SK-N-SH (cell line): ENCODE results near the gene PRSS38. TPM values are rescaled to one million over a fixed set of nuclear protein-coding genes. Genes with fewer than 3 reads are reported as not detected.

Experiments
- CTCF ChIA-PET: fragments of 300-600, 350-600 bp; formaldehyde crosslinking; extraction: SDS; loops from one replicate; lab custom pipeline; 2021; lab: Yijun Ruan, JAX
- POLR2A ChIA-PET: fragments of 350-600 bp; sonication (Branson Sonifier 250); formaldehyde crosslinking; extraction: SDS; loops from one replicate; lab custom pipeline; 2020; ENCODE audit warnings: antibody characterized with exemption, inconsistent platforms; lab: Yijun Ruan, JAX
- DNase-seq: peaks from one replicate; pipeline ENCODE4 v3.0.0; 2012
- H2AFZ ChIP-seq: fragments of 200-600 bp; sonication (generic); 2 replicates; pipeline ENCODE4 v1.8.1; 2016; ENCODE audit warnings: antibody characterized with exemption, mild to moderate bottlenecking, low read depth
- H3F3A ChIP-seq: fragments of 200-600 bp; sonication (generic); replicated peaks from 2 replicates; pipeline ENCODE3; 2016; ENCODE audit warnings: antibody characterized with exemption, mild to moderate bottlenecking; ENCODE audit not compliant: insufficient read depth
- H3K27ac ChIP-seq, 2 experiments: fragments of 200-500 bp in 1 of 2; fragments of 200-600 bp in 1 of 2; sonication (Bioruptor generic) in 1 of 2; sonication (generic), shearing (Covaris generic) in 1 of 2; 2 replicates each; pipeline versions ENCODE4 v1.5.1 to v1.6.1; 2014 to 2016; ENCODE audit warnings: low read depth in 2 of 2, inconsistent platforms in 1 of 2, low read length in 1 of 2, mild to moderate bottlenecking in 1 of 2, mixed read lengths in 1 of 2
- H3K27me3 ChIP-seq: fragments of 200-600 bp; sonication (generic), shearing (Covaris generic); 2 replicates; pipeline ENCODE4 v1.6.1; 2016; ENCODE audit warnings: mixed run types; ENCODE audit not compliant: insufficient read depth
- H3K36me3 ChIP-seq, 2 experiments: fragments of 200-500 bp in 1 of 2; fragments of 200-600 bp in 1 of 2; sonication (Bioruptor generic) in 1 of 2; sonication (generic) in 1 of 2; replicated peaks in 1 of 2; 2 replicates each; pipeline versions ENCODE3 to v1.5.1; 2014 to 2016; ENCODE audit warnings: low read length in 1 of 2, mild to moderate bottlenecking in 1 of 2; ENCODE audit not compliant: insufficient read depth in 2 of 2, control insufficient read depth in 1 of 2
- H3K4me1 ChIP-seq, 2 experiments: fragments of 200-500 bp in 1 of 2; fragments of 200-600 bp in 1 of 2; sonication (Bioruptor generic) in 1 of 2; sonication (generic), shearing (Covaris generic) in 1 of 2; 2 replicates each; pipeline versions ENCODE4 v1.5.1 to v1.6.1; 2014 to 2016; ENCODE audit warnings: low read depth in 1 of 2, low read length in 1 of 2, mixed run types in 1 of 2; ENCODE audit not compliant: insufficient read depth in 2 of 2, control insufficient read depth in 1 of 2
- H3K4me2 ChIP-seq: fragments of 200-600 bp; sonication (generic), shearing (Covaris generic); 2 replicates; pipeline ENCODE4 v1.6.1; 2017; ENCODE audit warnings: mixed run types
- H3K4me3 ChIP-seq, 2 experiments: fragments of 200-500 bp in 1 of 2; fragments of 200-600 bp in 1 of 2; sonication (Bioruptor generic) in 1 of 2; sonication (generic), shearing (Covaris generic) in 1 of 2; 2 replicates each; pipeline versions ENCODE4 v1.5.1 to v1.8.1; 2014 to 2016; ENCODE audit warnings: low read depth in 2 of 2, inconsistent platforms in 1 of 2, low read length in 1 of 2, mild to moderate bottlenecking in 1 of 2, mixed read lengths in 1 of 2, moderate library complexity in 1 of 2
- H3K79me2 ChIP-seq: fragments of 200-600 bp; sonication (generic); 2 replicates; pipeline ENCODE4 v1.8.1; 2017; ENCODE audit warnings: mild to moderate bottlenecking; ENCODE audit not compliant: insufficient read depth
- H3K9ac ChIP-seq: fragments of 200-600 bp; sonication (generic); 2 replicates; pipeline ENCODE4 v1.6.1; 2017; ENCODE audit warnings: mixed run types
- H3K9me2 ChIP-seq: fragments of 200-600 bp; sonication (generic); 2 replicates; pipeline ENCODE4 v1.6.1; 2017; ENCODE audit warnings: mixed run types
- H3K9me3 ChIP-seq: fragments of 200-600 bp; sonication (generic); 2 replicates; pipeline ENCODE4 v1.6.1; 2017; ENCODE audit warnings: mixed run types, mild to moderate bottlenecking, moderate library complexity
- H4K20me1 ChIP-seq: fragments of 200-600 bp; sonication (generic); 2 replicates; pipeline ENCODE4 v1.6.1; 2017; ENCODE audit warnings: mild to moderate bottlenecking, mixed run types; ENCODE audit not compliant: insufficient read depth
- EP300 ChIP-seq, 2 experiments: IDR thresholded peaks; 2 replicates each; pipeline versions ENCODE4 v1.4.0 to v1.6.1; 2012; ENCODE audit warnings: borderline replicate concordance in 1 of 2, low read depth in 1 of 2, low read length in 1 of 2
- EZH2phosphoT487 ChIP-seq: fragments of 200-600 bp; sonication (generic); IDR thresholded peaks from 2 replicates; pipeline ENCODE4 v1.6.1; 2017; ENCODE audit warnings: low read depth, mixed run types, mild to moderate bottlenecking, antibody characterized with exemption, moderate library complexity, borderline replicate concordance
- FOSL2 ChIP-seq: IDR thresholded peaks from 2 replicates; pipeline ENCODE4 v1.4.0; 2012; ENCODE audit warnings: low read depth, mild to moderate bottlenecking, moderate library complexity, borderline replicate concordance
- FOXJ3 ChIP-seq: sonication (generic); formaldehyde crosslinking; IDR thresholded peaks from 2 replicates; pipeline ENCODE4 v1.5.1; 2020; ENCODE audit warnings: mild to moderate bottlenecking, missing genetic modification reagents
- GATA2 ChIP-seq: sonication (generic); formaldehyde crosslinking; IDR thresholded peaks from 2 replicates; pipeline ENCODE4 v1.5.0; 2020; ENCODE audit warnings: mild to moderate bottlenecking, missing genetic modification reagents
- MEF2A ChIP-seq: IDR thresholded peaks from 2 replicates; pipeline ENCODE4 v1.4.0; 2012; ENCODE audit warnings: low read depth, borderline replicate concordance
- NFIC ChIP-seq: IDR thresholded peaks from 2 replicates; pipeline ENCODE4 v1.4.0; 2012; ENCODE audit warnings: borderline replicate concordance
- POLR2AphosphoS5 ChIP-seq: IDR thresholded peaks from 2 replicates; pipeline ENCODE4 v1.6.1; 2012; ENCODE audit warnings: low read depth, low read length
- SIN3A ChIP-seq: IDR thresholded peaks from 2 replicates; pipeline ENCODE4 v1.6.1; 2012; ENCODE audit warnings: low read depth, mild to moderate bottlenecking, low read length, moderate library complexity, borderline replicate concordance
- TAF1 ChIP-seq: IDR thresholded peaks from 2 replicates; pipeline ENCODE4 v1.6.1; 2012; ENCODE audit warnings: low read depth, mild to moderate bottlenecking, low read length, moderate library complexity, borderline replicate concordance
- TCF12 ChIP-seq: IDR thresholded peaks from 2 replicates; pipeline ENCODE4 v1.4.0; 2012
- TEAD4 ChIP-seq: IDR thresholded peaks from 2 replicates; pipeline ENCODE4 v1.4.0; 2012; ENCODE audit warnings: mild to moderate bottlenecking, borderline replicate concordance; ENCODE audit not compliant: insufficient read depth
- YY1 ChIP-seq: IDR thresholded peaks from 2 replicates; pipeline ENCODE4 v1.4.0; 2012; ENCODE audit warnings: low read depth, mild to moderate bottlenecking
- WGBS: methylation state at CpG from one replicate; pipeline ENCODE4 v1.1.6; 2017; ENCODE audit warnings: low lambda C conversion rate; 5-methylcytosine and 5-hydroxymethylcytosine counted together
- polyA plus RNA-seq, 3 experiments: library from polyadenylated mRNA; depleted of rRNA; stranded (reverse); fragments of >200 nt; gene quantifications; 2 replicates each; pipeline ENCODE4 v1.2.3, GENCODE V29; 2012
- TF ChIP-seq, protein P1 (sequence below): IDR thresholded peaks from 2 replicates; pipeline ENCODE4 v1.4.0; 2012; ENCODE audit warnings: low read depth
- TF ChIP-seq, protein P2 (sequence below): fragments of 150-350 bp; IDR thresholded peaks from 2 replicates; pipeline ENCODE4 v1.6.1; 2016; ENCODE audit warnings: mild to moderate bottlenecking, low read depth, low read length
- TF ChIP-seq, protein P3 (sequence below): IDR thresholded peaks from 2 replicates; pipeline ENCODE4; 2012

Gene PRSS38
- polyA plus RNA-seq, 1 of the 3 experiments (the other 2 are of a cell fraction): not detected

DNA sequence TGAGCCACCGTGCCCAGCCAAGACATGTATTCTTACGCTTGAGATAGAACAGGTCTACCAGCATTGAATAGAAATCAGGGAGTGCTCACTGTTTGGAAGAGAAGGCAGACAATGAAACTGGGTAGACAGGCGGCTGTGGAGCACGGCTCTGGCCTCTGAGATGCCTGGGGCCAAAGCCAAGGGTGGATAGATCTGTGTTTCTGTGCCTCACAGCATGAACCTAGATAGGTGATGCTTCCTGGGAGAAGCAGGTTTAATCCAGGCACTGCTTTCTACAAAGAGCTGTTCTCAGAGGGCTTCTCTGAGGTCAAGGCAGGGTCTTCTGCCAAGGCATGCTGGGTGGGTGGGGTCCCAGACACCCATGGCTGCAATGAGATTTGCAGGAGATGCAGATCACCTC, 24.6 kb upstream of the PRSS38 start:
- Histone ChIP-seq H4K20me1 (no peaks in the 10 kb centered on the region), H3K36me3 (no peaks in the 10 kb centered on the region), H3K4me1 (peaks cover 17 to 48% of the 10 kb centered on the region in 2 experiments), H3K79me2 (no peaks in the 10 kb centered on the region), H3F3A (peaks cover 7% of the 10 kb centered on the region), H3K27ac (no peak overlapping the region), H3K9me3 (no peaks in the 10 kb centered on the region), H3K9me2 (no peaks in the 10 kb centered on the region), H2AFZ (no peak overlapping the region), H3K4me2 (no peak overlapping the region), H3K4me3 (no peak overlapping the region), H3K9ac (no peak overlapping the region), H3K27me3 (no peaks in the 10 kb centered on the region)
- CTCF ChIA-PET: no interaction called here
- DNase-seq: no peak
- TF ChIP-seq, protein P1, sequence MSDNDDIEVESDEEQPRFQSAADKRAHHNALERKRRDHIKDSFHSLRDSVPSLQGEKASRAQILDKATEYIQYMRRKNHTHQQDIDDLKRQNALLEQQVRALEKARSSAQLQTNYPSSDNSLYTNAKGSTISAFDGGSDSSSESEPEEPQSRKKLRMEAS: no peak
- TF ChIP-seq FOSL2: no peak
- TF ChIP-seq SIN3A: no peak
- no peak for TF ChIP-seq FOXJ3
- TF ChIP-seq, protein P2, sequence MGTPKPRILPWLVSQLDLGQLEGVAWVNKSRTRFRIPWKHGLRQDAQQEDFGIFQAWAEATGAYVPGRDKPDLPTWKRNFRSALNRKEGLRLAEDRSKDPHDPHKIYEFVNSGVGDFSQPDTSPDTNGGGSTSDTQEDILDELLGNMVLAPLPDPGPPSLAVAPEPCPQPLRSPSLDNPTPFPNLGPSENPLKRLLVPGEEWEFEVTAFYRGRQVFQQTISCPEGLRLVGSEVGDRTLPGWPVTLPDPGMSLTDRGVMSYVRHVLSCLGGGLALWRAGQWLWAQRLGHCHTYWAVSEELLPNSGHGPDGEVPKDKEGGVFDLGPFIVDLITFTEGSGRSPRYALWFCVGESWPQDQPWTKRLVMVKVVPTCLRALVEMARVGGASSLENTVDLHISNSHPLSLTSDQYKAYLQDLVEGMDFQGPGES: no peak
- TF ChIP-seq, protein P3, sequence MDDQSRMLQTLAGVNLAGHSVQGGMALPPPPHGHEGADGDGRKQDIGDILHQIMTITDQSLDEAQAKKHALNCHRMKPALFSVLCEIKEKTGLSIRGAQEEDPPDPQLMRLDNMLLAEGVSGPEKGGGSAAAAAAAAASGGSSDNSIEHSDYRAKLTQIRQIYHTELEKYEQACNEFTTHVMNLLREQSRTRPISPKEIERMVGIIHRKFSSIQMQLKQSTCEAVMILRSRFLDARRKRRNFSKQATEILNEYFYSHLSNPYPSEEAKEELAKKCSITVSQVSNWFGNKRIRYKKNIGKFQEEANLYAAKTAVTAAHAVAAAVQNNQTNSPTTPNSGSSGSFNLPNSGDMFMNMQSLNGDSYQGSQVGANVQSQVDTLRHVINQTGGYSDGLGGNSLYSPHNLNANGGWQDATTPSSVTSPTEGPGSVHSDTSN: no peak
- no peak for TF ChIP-seq GATA2
- TF ChIP-seq MEF2A: no peak
- no peak for TF ChIP-seq NFIC
- TF ChIP-seq TEAD4: no peak
- TF ChIP-seq YY1: no peak
- TF ChIP-seq EZH2phosphoT487: no peak
- TF ChIP-seq TCF12: no peak
- no peak for TF ChIP-seq EP300 (IDR thresholded peaks at IDR 0.05; ENCODE audit: borderline replicate concordance in 1 of 2, low read depth in 1 of 2, low read length in 1 of 2)
- TF ChIP-seq POLR2AphosphoS5: no peak
- no peak for TF ChIP-seq TAF1
- POLR2A ChIA-PET: no interaction called here
- 83% methylated on average over 4 of the region's 4 CpGs for WGBS
